Epithelial cell of prostate (primary cell): ENCODE data around the gene SLAMF8.

ENCODE experiments used
- DNase-seq: peaks from one replicate; pipeline ENCODE4 v3.0.0-alpha.2; 2011; ENCODE audit warnings: low read depth, low spot score
- H3K27ac ChIP-seq: fragments of 450-650 bp; 2 replicates; pipeline ENCODE4 v1.5.1; 2017; ENCODE audit warnings: mild to moderate bottlenecking

SLAMF8 gene

GRCh38 chr1:159867664-159868026 lies 41.0 kb downstream of the SLAMF8 start:
- peak; percentile 34 for DNase-seq
- H3K27ac ChIP-seq = peak overlapping the region; percentile 25

GRCh38 chr1:159868766-159869165 lies 42.1 kb downstream of the SLAMF8 start:
- peak overlapping the region; percentile 43 for H3K27ac ChIP-seq
- no peak for DNase-seq

- H3K27ac ChIP-seq = peak overlapping the region; percentile 43
- DNase-seq = peak; percentile 72
Observed at GRCh38 chr1:159869173-159869572, 42.5 kb downstream of the SLAMF8 start.

- H3K27ac ChIP-seq = peak overlapping the region; percentile 43
- DNase-seq = no peak
Observed at GRCh38 chr1:159869607-159870006, 42.9 kb downstream of the SLAMF8 start.

- no peak for DNase-seq
Observed at GRCh38 chr1:159870704-159871103, 44.0 kb downstream of the SLAMF8 start.

GRCh38 chr1:159872891-159873290 lies 46.2 kb downstream of the SLAMF8 start:
- no peak overlapping the region for H3K27ac ChIP-seq
- DNase-seq = no peak

More at GRCh38 chr1:159870704-159871103, 44.0 kb downstream of the SLAMF8 start:
- H3K27ac ChIP-seq = no peak overlapping the region

- no peak for DNase-seq
- no peak overlapping the region for H3K27ac ChIP-seq
Observed at GRCh38 chr1:159873530-159874143, 47.0 kb downstream of the SLAMF8 start.

GRCh38 chr1:159877695-159878444 lies 51.2 kb downstream of the SLAMF8 start:
- H3K27ac ChIP-seq = no peak overlapping the region

GRCh38 chr1:159879136-159879535 lies 52.5 kb downstream of the SLAMF8 start:
- H3K27ac ChIP-seq = no peak overlapping the region
- no peak for DNase-seq

More at GRCh38 chr1:159877695-159878444, 51.2 kb downstream of the SLAMF8 start:
- DNase-seq = no peak

GRCh38 chr1:159879977-159880376 lies 53.3 kb downstream of the SLAMF8 start:
- no peak overlapping the region for H3K27ac ChIP-seq
- DNase-seq = no peak

- no peak for DNase-seq
Observed at GRCh38 chr1:159880430-159880829, 53.8 kb downstream of the SLAMF8 start.

GRCh38 chr1:159881622-159882526 lies 55.2 kb downstream of the SLAMF8 start:
- DNase-seq = peak; percentile 99
- H3K27ac ChIP-seq = peak overlapping the region; percentile 90

More at GRCh38 chr1:159880430-159880829, 53.8 kb downstream of the SLAMF8 start:
- H3K27ac ChIP-seq = no peak overlapping the region

GRCh38 chr1:159882527-159882862 lies 55.8 kb downstream of the SLAMF8 start:
- H3K27ac ChIP-seq = peak overlapping the region; percentile 90
- no peak for DNase-seq

- H3K27ac ChIP-seq = peak overlapping the region; percentile 90
- DNase-seq = no peak
Observed at GRCh38 chr1:159883134-159883533, 56.5 kb downstream of the SLAMF8 start.

- H3K27ac ChIP-seq = no peak overlapping the region
- no peak for DNase-seq
Observed at GRCh38 chr1:159884296-159884695, 57.6 kb downstream of the SLAMF8 start.
